H9 (cell line): ENCODE measurements around the gene LRRC74B. TPM values are rescaled to one million over a fixed set of nuclear protein-coding genes. Genes with fewer than 3 reads are reported as not detected.

Experiments used
- DNase-seq: peaks from one replicate; pipeline ENCODE4 v3.0.0-alpha.2; 2017
- H2AFZ ChIP-seq: one replicate; pipeline ENCODE4 v1.6.1; 2013; ENCODE audit warnings: mild to moderate bottlenecking, low read length, control low read depth, moderate library complexity
- H2AK5ac ChIP-seq: 2 replicates; pipeline ENCODE4 v1.6.1; 2013; ENCODE audit warnings: low read length, control low read depth, mixed read lengths; ENCODE audit not compliant: insufficient read length
- H2BK120ac ChIP-seq: one replicate; pipeline ENCODE4 v1.6.1; 2013; ENCODE audit warnings: low read depth, mild to moderate bottlenecking, low read length, control low read depth, inconsistent platforms; ENCODE audit not compliant: poor library complexity, severe bottlenecking
- H2BK12ac ChIP-seq: 2 replicates; pipeline ENCODE4 v1.6.1; 2013; ENCODE audit warnings: low read length, control low read depth, mixed read lengths, low read depth; ENCODE audit not compliant: insufficient read length
- H2BK15ac ChIP-seq: 2 replicates; pipeline ENCODE4 v1.6.1; 2013; ENCODE audit warnings: low read depth, low read length, control low read depth
- H2BK20ac ChIP-seq: one replicate; pipeline ENCODE4 v1.6.1; 2013; ENCODE audit warnings: low read depth, mild to moderate bottlenecking, low read length, control low read depth, inconsistent platforms; ENCODE audit not compliant: poor library complexity, severe bottlenecking
- H2BK5ac ChIP-seq: 2 replicates; pipeline ENCODE4 v1.6.1; 2013; ENCODE audit warnings: low read length, control low read depth, mixed read lengths; ENCODE audit not compliant: insufficient read length
- H3K14ac ChIP-seq: 2 replicates; pipeline ENCODE4 v1.6.1; 2013; ENCODE audit warnings: low read length, control low read depth; ENCODE audit not compliant: insufficient read depth
- H3K18ac ChIP-seq: 2 replicates; pipeline ENCODE4 v1.6.1; 2013; ENCODE audit warnings: low read depth, mild to moderate bottlenecking, mixed read lengths, low read length, control low read depth; ENCODE audit not compliant: insufficient read length
- H3K23ac ChIP-seq: 2 replicates; pipeline ENCODE4 v1.6.1; 2013; ENCODE audit warnings: low read length, control low read depth, mixed read lengths, low read depth; ENCODE audit not compliant: insufficient read length
- H3K23me2 ChIP-seq: 2 replicates; pipeline ENCODE4 v1.6.1; 2013; ENCODE audit warnings: low read depth, mild to moderate bottlenecking, mixed read lengths, low read length, control low read depth; ENCODE audit not compliant: insufficient read length, poor library complexity, severe bottlenecking
- H3K27ac ChIP-seq: 2 replicates; pipeline ENCODE4 v1.5.1; 2013; ENCODE audit warnings: low read length, control low read depth, mixed read lengths, low read depth; ENCODE audit not compliant: insufficient read length
- H3K27me3 ChIP-seq: 2 replicates; pipeline ENCODE4 v1.6.1; 2013; ENCODE audit warnings: low read length, control low read depth, inconsistent platforms; ENCODE audit not compliant: insufficient read depth
- H3K4ac ChIP-seq: 2 replicates; pipeline ENCODE4 v1.6.1; 2013; ENCODE audit warnings: low read depth, mild to moderate bottlenecking, control low read depth, inconsistent platforms, low read length, moderate library complexity
- H3K4me1 ChIP-seq: 2 replicates; pipeline ENCODE4 v1.6.1; 2013; ENCODE audit warnings: low read length, control low read depth, inconsistent platforms; ENCODE audit not compliant: insufficient read depth
- H3K4me2 ChIP-seq: 2 replicates; pipeline ENCODE4 v1.6.1; 2013; ENCODE audit warnings: low read length, control low read depth, mixed read lengths; ENCODE audit not compliant: insufficient read length, insufficient read depth
- H3K56ac ChIP-seq: 2 replicates; pipeline ENCODE4 v1.6.1; 2013; ENCODE audit warnings: low read depth, mild to moderate bottlenecking, mixed read lengths, low read length, control low read depth; ENCODE audit not compliant: insufficient read length
- H3K79me1 ChIP-seq: 2 replicates; pipeline ENCODE4 v1.6.1; 2013; ENCODE audit warnings: low read depth, mild to moderate bottlenecking, moderate library complexity, low read length, control low read depth, inconsistent platforms; ENCODE audit not compliant: insufficient read depth, poor library complexity, severe bottlenecking
- H3K79me2 ChIP-seq: 2 replicates; pipeline ENCODE4 v1.6.1; 2013; ENCODE audit warnings: low read length, control low read depth, inconsistent platforms; ENCODE audit not compliant: insufficient read depth
- H3K9ac ChIP-seq: 2 replicates; pipeline ENCODE4 v1.6.1; 2013; ENCODE audit warnings: low read length, control low read depth, mixed read lengths; ENCODE audit not compliant: insufficient read length; ENCODE audit errors: extremely low read depth
- H3K9me3 ChIP-seq: one replicate; pipeline ENCODE4 v1.6.1; 2013; ENCODE audit warnings: low read depth, low read length, inconsistent platforms; ENCODE audit not compliant: control insufficient read depth
- H3T11ph ChIP-seq: one replicate; pipeline ENCODE4 v1.6.1; 2013; ENCODE audit warnings: mild to moderate bottlenecking, low read length, control low read depth, inconsistent platforms
- H4K20me1 ChIP-seq: one replicate; pipeline ENCODE4 v1.6.1; 2013; ENCODE audit not compliant: control insufficient read depth, insufficient read length, insufficient read depth
- H4K5ac ChIP-seq: 2 replicates; pipeline ENCODE4 v1.6.1; 2013; ENCODE audit warnings: low read depth, mild to moderate bottlenecking, mixed read lengths, low read length, control low read depth; ENCODE audit not compliant: insufficient read length
- H4K8ac ChIP-seq: replicated peaks from 2 replicates; pipeline ENCODE4 v1.6.1; 2013; ENCODE audit warnings: low read length, control low read depth, mixed read lengths, low read depth; ENCODE audit not compliant: insufficient read length
- H4K91ac ChIP-seq: 2 replicates; pipeline ENCODE4 v1.6.1; 2013; ENCODE audit warnings: low read depth, mild to moderate bottlenecking, moderate library complexity, mixed read lengths, low read length, control low read depth; ENCODE audit not compliant: insufficient read length
- H3K27ac Mint-ChIP-seq, 3 experiments: 2 replicates in 2 of 3; 3 replicates in 1 of 3; pipeline ENCODE4 v1.8.0; 2020 to 2021; ENCODE audit warnings: mixed read lengths in 3 of 3, mild to moderate bottlenecking in 1 of 3, moderate library complexity in 1 of 3
- H3K27me3 Mint-ChIP-seq: 2 replicates; pipeline ENCODE4 v1.8.0; 2021; ENCODE audit warnings: low read depth, mild to moderate bottlenecking, moderate library complexity, mixed read lengths
- H3K36me3 Mint-ChIP-seq, 3 experiments: 2 replicates in 2 of 3; 3 replicates in 1 of 3; pipeline ENCODE4 v1.8.0; 2020 to 2021; ENCODE audit warnings: low read depth in 3 of 3, mixed read lengths in 3 of 3; ENCODE audit not compliant: insufficient read depth in 1 of 3
- H3K4me1 Mint-ChIP-seq, 2 experiments: 2 replicates each; pipeline ENCODE4 v1.8.0; 2020; ENCODE audit warnings: mixed read lengths in 2 of 2
- H3K4me3 Mint-ChIP-seq, 2 experiments: 2 replicates in 1 of 2; 3 replicates in 1 of 2; pipeline ENCODE4 v1.8.0; 2020 to 2021; ENCODE audit warnings: mild to moderate bottlenecking in 2 of 2, mixed read lengths in 2 of 2, moderate library complexity in 1 of 2
- H3K9me3 Mint-ChIP-seq, 2 experiments: 2 replicates in 1 of 2; 3 replicates in 1 of 2; pipeline ENCODE4 v1.8.0; 2020; ENCODE audit warnings: mild to moderate bottlenecking in 2 of 2, mixed read lengths in 2 of 2, moderate library complexity in 1 of 2
- CTCF ChIP-seq: fragments of 200-600 bp; sonication (generic); conservative IDR thresholded peaks from 3 replicates; pipeline ENCODE4 v1.8.0; 2021; ENCODE audit warnings: antibody characterized with exemption, mild to moderate bottlenecking
- WGBS: extraction: QIAGEN DNeasy Blood & Tissue Kit; methylation state at CpG from one replicate; pipeline ENCODE4 v1.1.7; 2013; ENCODE audit warnings: missing lambda C conversion rate, low lambda C conversion rate, mixed read lengths; ENCODE audit not compliant: insufficient read length; ENCODE audit errors: extremely low coverage; 5-methylcytosine and 5-hydroxymethylcytosine counted together
- total RNA-seq: library from RNA; stranded (reverse); gene quantifications from 2 replicates; pipeline ENCODE4 v1.2.1, GENCODE V29; 2021

Gene LRRC74B
- total RNA-seq, 1 experiment from 2014 or later, result not detected

DNA sequence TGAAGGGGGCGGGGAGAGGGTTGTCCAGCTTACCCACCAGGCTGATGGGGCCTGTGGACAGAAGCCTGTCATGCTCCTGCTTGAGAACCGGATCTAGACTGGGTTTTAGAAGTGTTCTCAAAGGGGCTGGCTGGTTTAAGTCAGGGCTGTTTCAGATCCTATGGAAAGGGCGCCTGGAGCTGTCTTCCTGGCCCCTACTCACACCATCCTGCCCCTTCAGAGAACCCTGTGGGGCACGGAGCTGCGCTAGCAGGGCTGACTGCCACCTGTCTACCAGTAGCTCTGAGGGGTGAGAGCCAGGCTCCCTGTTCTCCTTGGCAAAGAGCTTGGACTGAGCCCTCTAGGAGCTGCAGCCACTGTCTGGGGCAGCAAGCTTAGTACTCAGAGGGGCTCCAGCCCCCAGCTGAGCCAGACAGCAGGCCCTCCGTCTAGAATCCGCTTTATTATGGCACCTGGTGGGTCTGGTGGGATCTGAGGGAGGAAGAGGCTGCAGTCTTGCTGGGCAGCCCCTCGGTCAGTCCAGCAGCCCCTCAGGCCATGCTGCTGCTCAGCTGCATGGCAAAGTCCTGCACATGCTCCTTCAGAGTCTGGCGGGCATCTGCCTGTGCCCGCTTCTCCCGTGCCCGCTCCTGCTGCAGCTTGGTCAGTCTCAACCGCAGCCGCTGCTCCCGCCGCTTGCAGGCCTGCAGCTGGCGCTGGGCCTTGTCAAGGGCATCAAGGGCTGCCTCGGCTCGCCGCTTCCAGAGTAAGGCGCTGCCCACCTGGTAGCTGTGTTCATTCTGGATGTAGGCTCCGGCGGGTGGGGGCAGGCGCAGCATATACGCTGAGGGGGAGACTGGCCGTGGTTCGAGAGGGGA is 46.2 kb upstream of the LRRC74B start:
- Histone ChIP-seq H3K27ac (no peak overlapping the region), H2BK12ac (no peak overlapping the region), H3K23ac (no peak overlapping the region), H4K91ac (no peak overlapping the region), H3K4ac (no peak overlapping the region), H3K9me3 (no peaks in the 10 kb centered on the region), H3K18ac (no peak overlapping the region), H4K20me1 (no peaks in the 10 kb centered on the region), H3K27me3 (no peaks in the 10 kb centered on the region), H3T11ph (no peak overlapping the region), H3K14ac (no peak overlapping the region), H2AFZ (no peak overlapping the region), H2BK5ac (no peak overlapping the region), H3K4me1 (no peaks in the 10 kb centered on the region; the same call in 1 of the 2 replicates), H2AK5ac (no peak overlapping the region), H3K4me2 (no peak overlapping the region), H3K9ac (no peak overlapping the region), H4K8ac (no peak overlapping the region), H2BK120ac (no peak overlapping the region), H3K23me2 (peaks cover 11% of the 10 kb centered on the region), H3K79me1 (no peaks in the 10 kb centered on the region), H4K5ac (no peak overlapping the region), H2BK20ac (no peak overlapping the region), H3K79me2 (no peaks in the 10 kb centered on the region), H2BK15ac (no peak overlapping the region), H3K56ac (no peak overlapping the region)
- H3K4me1 Mint-ChIP-seq, result peaks cover 11 to 17% of the 10 kb centered on the region in 2 experiments
- TF ChIP-seq CTCF, result no peak
- no peaks in the 10 kb centered on the region for H3K9me3 Mint-ChIP-seq
- no peaks in the 10 kb centered on the region for H3K27me3 Mint-ChIP-seq
- DNase-seq, result no peak
- H3K4me3 Mint-ChIP-seq, result no peak overlapping the region; a peak in 2 of 5 replicates
- H3K27ac Mint-ChIP-seq, result no peak overlapping the region; a peak in 1 of 7 replicates
- WGBS, result no CpG with 5 or more reads among the region's 27 CpGs
- H3K36me3 Mint-ChIP-seq, result peaks cover 2 to 12% (median 3%) of the 10 kb centered on the region in 3 experiments; a peak in 5 of 7 replicates
